ENCODE data around the gene PXT1.

The PXT1 gene

GRCh38 chr6:36350082-36350481 lies 92.6 kb downstream of the PXT1 start:
- in situ Hi-C loops (cut with MboI; ENCODE audit: low sequenced_read_pairs), result no loop called here

DNA sequence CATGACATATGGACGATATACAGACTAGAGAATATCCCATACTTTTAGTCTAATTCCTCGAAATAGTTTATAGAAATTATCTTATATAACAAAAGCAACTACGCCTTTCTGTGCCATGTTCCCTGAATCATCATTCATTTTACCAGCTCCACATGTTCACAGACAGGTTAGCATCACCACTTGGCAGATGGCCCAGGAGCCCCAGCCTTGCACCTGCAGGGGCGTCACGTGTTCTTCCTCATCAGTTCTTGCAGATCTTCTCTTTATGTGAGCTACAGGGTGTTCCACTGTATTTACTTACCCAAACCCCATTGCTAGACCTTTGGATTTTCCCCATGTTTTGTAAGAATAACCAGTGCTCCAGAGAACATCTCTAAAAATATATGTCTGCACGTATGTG lies 93.4 kb downstream of the PXT1 start:
- in situ Hi-C loops (cut with MboI; ENCODE audit: low sequenced_read_pairs), result no loop called here

- in situ Hi-C loops (cut with MboI; ENCODE audit: low sequenced_read_pairs), result no loop called here
These were observed 95.0 kb downstream of the PXT1 start for GRCh38 chr6:36347621-36348020.

DNA sequence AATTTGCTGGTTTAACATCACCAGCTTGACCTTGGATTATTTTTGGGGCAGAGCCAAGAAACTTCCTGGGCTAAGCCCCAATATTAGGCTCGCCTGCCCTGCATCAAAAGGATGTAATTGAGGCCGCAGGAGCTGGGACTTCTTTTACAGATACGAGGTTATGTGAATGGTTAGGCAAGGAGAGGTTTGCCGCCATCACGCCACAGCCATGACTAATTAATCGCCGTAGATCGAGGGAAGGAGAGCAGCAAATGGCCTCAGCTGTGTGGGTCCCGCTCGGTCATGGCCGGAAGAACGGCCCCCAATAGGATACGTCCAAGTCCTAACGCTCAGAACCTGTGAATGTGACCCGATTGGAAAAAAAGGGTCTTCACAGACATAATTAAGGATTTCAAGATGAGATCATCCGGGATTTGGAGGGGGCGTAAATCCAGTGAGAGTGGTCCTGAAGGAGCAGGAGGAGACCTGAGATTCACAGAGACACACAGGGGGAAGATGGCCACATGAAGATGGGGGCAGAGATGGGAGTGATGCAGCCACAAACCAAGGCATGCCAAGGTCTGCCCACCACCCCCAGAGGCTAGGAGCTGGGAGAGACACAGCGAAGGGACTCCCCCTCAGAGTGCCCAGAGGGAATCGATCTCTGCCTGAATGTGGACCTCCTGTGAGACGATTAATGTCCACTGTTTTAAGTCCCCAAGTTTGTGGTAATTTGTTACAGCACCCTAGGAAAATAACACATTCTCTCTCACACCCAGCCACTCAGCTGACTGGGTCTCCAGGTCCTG lies 96.0 kb downstream of the PXT1 start:
- in situ Hi-C loops (cut with MboI; ENCODE audit: low sequenced_read_pairs), result no loop called here

- in situ Hi-C loops (cut with MboI; ENCODE audit: low sequenced_read_pairs), result no loop called here
These were observed 96.8 kb downstream of the PXT1 start for GRCh38 chr6:36345681-36346466.

- in situ Hi-C loops (cut with MboI; ENCODE audit: low sequenced_read_pairs), result no loop called here
These were observed 99.5 kb downstream of the PXT1 start for GRCh38 chr6:36343109-36343680.

DNA sequence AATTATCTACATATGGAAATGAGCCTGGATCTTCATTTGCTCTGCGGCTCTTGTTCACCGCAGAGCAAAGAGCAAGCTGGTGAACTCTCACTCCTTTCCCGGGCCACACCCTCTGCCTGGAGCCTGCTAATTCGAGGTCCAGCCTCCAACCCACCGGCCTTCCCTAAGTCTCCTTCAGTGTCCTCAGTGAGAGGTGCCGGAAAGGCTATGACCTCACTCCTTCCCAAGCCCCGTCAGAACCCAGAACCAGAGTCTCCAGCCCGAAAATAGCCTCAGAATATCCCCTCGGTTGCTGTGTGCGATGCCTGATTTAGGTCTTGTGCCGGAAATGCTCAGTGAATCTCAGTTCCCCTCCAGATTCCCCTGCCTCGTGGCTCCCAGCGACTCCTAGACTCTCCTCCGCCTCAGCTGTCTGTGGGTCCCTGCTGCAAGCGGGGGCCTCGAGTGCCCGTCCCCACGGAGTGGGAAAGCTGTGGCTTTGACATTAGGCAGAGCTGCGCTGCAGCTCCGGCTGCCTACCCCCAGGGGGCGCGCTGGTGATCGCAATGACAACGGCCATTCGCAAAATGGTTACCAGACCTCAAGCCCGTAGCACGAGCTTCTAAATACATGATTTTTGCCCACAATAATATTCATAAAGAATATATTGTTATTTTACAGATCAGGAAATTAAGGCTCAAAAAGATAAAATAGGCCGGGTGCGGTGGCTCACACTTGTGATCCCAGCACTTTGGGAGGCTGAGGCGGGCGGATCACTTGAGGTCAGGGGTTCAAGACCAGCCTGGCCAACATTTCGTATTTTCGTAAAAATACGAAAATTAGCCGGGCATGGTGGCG lies 101.8 kb downstream of the PXT1 start:
- in situ Hi-C loops (cut with MboI; ENCODE audit: low sequenced_read_pairs), result no loop called here

All from HL-60/S4 (cell line).